Natural killer cell treated with Interleukin-12 subunit alpha and Interleukin-12 subunit beta and Interleukin-15 and Interleukin-18, amount 100 ng/mL, for 72 hours (primary cell): ENCODE data around the gene AGPAT2. TPM values are rescaled to one million over a fixed set of nuclear protein-coding genes. Genes with fewer than 3 reads are reported as not detected.
A peak's percentile ranks its signal among the peaks of the same experiment; 100 is the strongest.

Experiments used
- ATAC-seq, 2 donors: fragments of 150-1000 bp; cut with Tn5 transposase in 1 of 2; sonication (Bioruptor Pico), chemical (Tn5 transposase) in 1 of 2; 2 replicates each; pipeline ENCODE4 v1.10.0; 2021
- DNase-seq: peaks from one replicate; pipeline ENCODE4 v3.0.0; 2022; ENCODE audit warnings: low spot score
- H3K27ac Mint-ChIP-seq, 2 donors: 1 replicate in 1 of 2; 2 replicates in 1 of 2; pipeline ENCODE4 v1.8.0; 2022; ENCODE audit warnings: mixed read lengths in 2 of 2, mild to moderate bottlenecking in 1 of 2, moderate library complexity in 1 of 2
- H3K27me3 Mint-ChIP-seq, 2 donors: 1 replicate in 1 of 2; 2 replicates in 1 of 2; pipeline ENCODE4 v1.8.0; 2022; ENCODE audit warnings: mixed read lengths in 2 of 2
- H3K36me3 Mint-ChIP-seq: one replicate; pipeline ENCODE4 v1.8.0; 2022; ENCODE audit warnings: mixed read lengths
- H3K4me1 Mint-ChIP-seq, 2 donors: 1 replicate in 1 of 2; 2 replicates in 1 of 2; pipeline ENCODE4 v1.8.0; 2022; ENCODE audit warnings: low read depth in 2 of 2, mixed read lengths in 2 of 2, mild to moderate bottlenecking in 1 of 2
- H3K4me3 Mint-ChIP-seq: one replicate; pipeline ENCODE4 v1.8.0; 2022; ENCODE audit warnings: mixed read lengths
- H3K9me3 Mint-ChIP-seq: 2 replicates; pipeline ENCODE4 v1.8.0; 2022; ENCODE audit warnings: mixed read lengths
- total RNA-seq, 2 donors: library from RNA; stranded (reverse); gene quantifications; one replicate each; pipeline ENCODE4 v1.2.3, GENCODE V29; 2022

Gene AGPAT2
- total RNA-seq, 2 donors from 2014 or later: 6.1 to 8.9 TPM

DNA sequence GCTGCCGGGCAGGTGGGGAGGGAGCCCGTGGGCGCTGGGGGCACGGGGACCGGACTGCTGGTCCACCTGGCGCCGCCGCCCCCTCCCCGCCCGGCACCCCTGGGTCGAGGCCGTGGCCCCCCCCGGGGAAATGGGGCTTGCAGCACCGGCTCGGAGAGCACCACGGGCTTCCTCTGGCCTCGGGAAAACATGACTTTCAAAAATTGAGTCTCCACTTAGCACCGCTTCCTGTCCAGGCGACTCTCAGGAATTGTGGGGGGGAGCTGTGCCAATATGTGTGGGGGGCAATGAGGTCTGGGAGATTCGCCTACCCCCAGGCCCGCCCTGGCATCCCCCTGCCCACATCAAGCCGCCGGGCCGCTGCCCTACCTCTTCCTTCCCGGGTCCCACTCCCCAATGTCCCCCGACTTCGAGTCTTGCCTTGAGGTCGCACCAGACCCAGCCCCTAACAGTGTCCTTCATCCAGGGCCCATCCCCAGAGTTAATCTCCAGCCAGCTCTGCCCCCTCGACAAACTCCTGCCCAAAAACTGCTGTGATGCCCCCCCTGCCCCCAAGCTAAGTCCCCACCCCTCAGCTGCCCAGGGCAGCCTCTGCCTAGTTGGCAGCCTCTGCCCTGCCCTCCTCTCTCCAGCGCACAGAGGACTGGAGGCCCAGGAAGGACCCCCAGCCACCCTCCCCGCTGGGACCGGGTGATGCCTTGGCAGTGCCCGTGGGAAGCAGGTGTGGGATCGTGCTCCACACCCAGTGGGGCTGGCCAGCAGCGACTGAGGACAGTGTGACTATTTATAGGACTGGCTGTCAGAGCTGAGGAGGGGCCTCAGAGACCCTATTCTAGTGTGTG, 20.7 kb downstream of the AGPAT2 start:
- DNase-seq: no peak
- H3K27me3 Mint-ChIP-seq: peaks cover 0 to 6% of the 10 kb centered on the region in 2 donors
- H3K4me1 Mint-ChIP-seq: peaks cover 0 to 2% of the 10 kb centered on the region in 2 donors
- H3K36me3 Mint-ChIP-seq: no peaks in the 10 kb centered on the region
- H3K9me3 Mint-ChIP-seq: no peaks in the 10 kb centered on the region
- no peak overlapping the region for H3K27ac Mint-ChIP-seq
- peak overlapping the region; percentile 48 for H3K4me3 Mint-ChIP-seq
- no peak for ATAC-seq

- Mint-ChIP-seq H3K4me3 (no peak overlapping the region), H3K4me1 (peaks cover 0 to 2% of the 10 kb centered on the region in 2 donors), H3K9me3 (no peaks in the 10 kb centered on the region), H3K27me3 (peaks cover 0 to 6% of the 10 kb centered on the region in 2 donors), H3K36me3 (no peaks in the 10 kb centered on the region), H3K27ac (no peak overlapping the region)
- ATAC-seq (peak; percentile 50 to 64), DNase-seq (no peak)
Measured at GRCh38 chr9:136665704-136666371, 21.4 kb downstream of the AGPAT2 start.

GRCh38 chr9:136665111-136665703, 22.1 kb downstream of the AGPAT2 start:
- peak; percentile 37 for ATAC-seq
- H3K27me3 Mint-ChIP-seq: peaks cover 0 to 6% of the 10 kb centered on the region in 2 donors
- no peaks in the 10 kb centered on the region for H3K9me3 Mint-ChIP-seq
- DNase-seq: no peak
- H3K4me1 Mint-ChIP-seq: peaks cover 0 to 2% of the 10 kb centered on the region in 2 donors
- H3K4me3 Mint-ChIP-seq: peak overlapping the region; percentile 60
- H3K36me3 Mint-ChIP-seq: no peaks in the 10 kb centered on the region
- no peak overlapping the region for H3K27ac Mint-ChIP-seq

DNA sequence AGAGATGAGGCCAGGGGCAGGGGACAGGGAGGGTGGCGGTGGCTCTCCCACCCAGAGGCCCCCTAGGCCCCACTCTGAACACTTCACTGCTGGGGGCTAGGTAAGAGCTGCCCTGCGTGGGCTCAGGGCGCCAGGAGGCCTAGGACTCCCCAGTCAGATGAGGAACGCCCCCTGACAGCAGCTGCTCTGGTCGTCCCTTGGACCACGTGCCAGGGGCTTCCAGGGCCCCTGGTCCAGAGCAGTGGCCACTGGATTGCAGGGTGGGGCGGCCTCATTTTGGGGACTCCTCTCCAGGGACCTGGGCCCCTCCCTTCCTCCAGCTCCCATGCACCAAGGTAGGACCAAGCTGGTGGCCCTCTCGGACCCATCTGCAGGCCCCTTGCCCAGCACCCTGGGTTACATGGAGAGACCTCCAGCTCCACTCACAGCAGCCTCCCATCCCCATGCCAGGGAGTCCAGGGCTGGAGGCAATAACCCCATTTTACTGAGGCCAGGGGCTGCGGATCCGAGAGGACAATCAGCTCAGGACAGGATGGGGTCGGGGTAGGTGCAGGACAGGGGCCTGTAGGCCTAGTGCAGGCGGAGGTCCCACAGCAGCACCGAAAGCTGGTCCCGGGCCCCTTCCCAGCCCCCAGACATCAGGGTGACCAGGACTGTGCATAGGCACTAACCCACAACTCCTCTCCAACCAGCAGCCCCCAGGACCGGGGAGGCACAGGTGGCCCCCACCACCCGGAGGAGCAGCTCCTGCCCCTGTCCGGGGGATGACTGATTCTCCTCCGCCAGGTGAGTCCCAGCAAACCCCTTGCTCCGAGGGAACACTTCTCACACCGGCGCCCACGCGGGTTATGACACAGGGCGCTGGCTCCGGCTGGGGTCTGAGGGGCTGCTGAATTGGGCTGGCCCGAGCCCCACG, 23.0 kb downstream of the AGPAT2 start:
- Mint-ChIP-seq H3K27me3 (peaks cover 0 to 6% of the 10 kb centered on the region in 2 donors), H3K4me1 (peaks cover 0 to 2% of the 10 kb centered on the region in 2 donors), H3K27ac (no peak overlapping the region), H3K4me3 (no peak overlapping the region), H3K36me3 (no peaks in the 10 kb centered on the region), H3K9me3 (no peaks in the 10 kb centered on the region)
- DNase-seq (no peak), ATAC-seq (no peak)

DNA sequence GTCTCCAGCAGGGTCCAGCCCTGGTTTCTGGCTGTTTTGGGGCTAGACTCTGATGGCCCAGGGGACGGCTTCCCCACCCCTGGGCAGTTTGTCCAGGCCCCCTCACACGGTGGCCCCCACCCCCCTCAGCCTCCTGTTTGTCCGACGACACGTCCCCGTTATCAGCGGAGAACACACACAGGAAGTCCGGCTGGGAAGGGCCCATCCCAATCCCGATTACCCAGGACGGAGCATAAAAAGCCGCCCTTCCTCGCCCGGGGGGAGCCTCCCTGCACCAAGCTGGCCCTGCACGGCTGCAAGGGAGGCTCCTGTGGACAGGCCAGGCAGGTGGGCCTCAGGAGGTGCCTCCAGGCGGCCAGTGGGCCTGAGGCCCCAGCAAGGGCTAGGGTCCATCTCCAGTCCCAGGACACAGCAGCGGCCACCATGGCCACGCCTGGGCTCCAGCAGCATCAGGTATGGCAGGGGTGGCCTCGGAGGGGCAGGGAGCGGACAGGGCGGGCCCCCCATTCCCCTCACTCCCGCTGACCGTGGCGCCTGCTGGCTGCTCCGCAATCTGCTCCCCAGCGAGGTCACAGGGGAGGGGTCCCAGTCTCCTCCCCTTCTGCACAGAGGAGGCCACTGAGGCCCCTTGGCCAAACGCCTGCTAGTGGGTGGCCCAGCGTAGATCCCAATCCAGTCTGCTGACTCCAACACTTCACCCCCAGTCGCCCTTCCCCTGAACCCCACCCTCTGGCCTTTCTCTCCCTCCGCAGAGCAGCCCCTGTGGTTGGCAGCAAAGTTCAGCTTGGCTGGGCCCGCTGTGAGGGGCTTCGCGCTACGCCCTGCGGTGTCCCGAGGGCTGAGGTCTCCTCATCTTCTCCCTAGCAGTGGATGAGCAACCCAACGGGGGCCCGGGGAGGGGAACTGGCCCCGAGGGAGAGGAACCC, 24.3 kb downstream of the AGPAT2 start, which contains the start of gene EGFL7:
EGFL7 (plus strand) TSS at position 261 of the 926 bp plus-strand sequence. CDS start 5,367 bp downstream, outside the sequence.
- Mint-ChIP-seq H3K27me3 (peaks cover 7 to 11% of the 10 kb centered on the region in 2 donors), H3K4me1 (peaks cover 0 to 1% of the 10 kb centered on the region in 2 donors), H3K27ac (no peak within 1 kb of the TSS), H3K4me3 (no peak within 1 kb of the TSS), H3K9me3 (no peaks in the 10 kb centered on the region), H3K36me3 (no peaks in the 10 kb centered on the region)
- DNase-seq (no peak), ATAC-seq (no peak)

- Mint-ChIP-seq H3K36me3 (no peaks in the 10 kb centered on the region), H3K27ac (no peak overlapping the region), H3K4me1 (peaks cover 0 to 4% of the 10 kb centered on the region in 2 donors), H3K4me3 (no peak overlapping the region), H3K27me3 (peaks cover 12 to 15% of the 10 kb centered on the region in 2 donors), H3K9me3 (no peaks in the 10 kb centered on the region)
- ATAC-seq (no peak), DNase-seq (no peak)
Measured at GRCh38 chr9:136662326-136662655, 25.0 kb downstream of the AGPAT2 start.

GRCh38 chr9:136661641-136662325, 25.5 kb downstream of the AGPAT2 start:
- no peaks in the 10 kb centered on the region for H3K36me3 Mint-ChIP-seq

GRCh38 chr9:136660971-136661550, 26.2 kb downstream of the AGPAT2 start:
- Mint-ChIP-seq H3K27me3 (peaks cover 12 to 15% of the 10 kb centered on the region in 2 donors), H3K4me1 (peaks cover 0 to 4% of the 10 kb centered on the region in 2 donors)
- ATAC-seq: no peak

More at GRCh38 chr9:136661641-136662325, 25.5 kb downstream of the AGPAT2 start:
- no peak for DNase-seq
- no peaks in the 10 kb centered on the region for H3K9me3 Mint-ChIP-seq
- H3K4me1 Mint-ChIP-seq: peaks cover 0 to 4% of the 10 kb centered on the region in 2 donors
- H3K27ac Mint-ChIP-seq: no peak overlapping the region
- no peak overlapping the region for H3K4me3 Mint-ChIP-seq
- no peak for ATAC-seq
- peaks cover 12 to 15% of the 10 kb centered on the region in 2 donors for H3K27me3 Mint-ChIP-seq

GRCh38 chr9:136659861-136660784, 27.1 kb downstream of the AGPAT2 start:
- H3K27me3 Mint-ChIP-seq: peaks cover 12 to 16% of the 10 kb centered on the region in 2 donors
- ATAC-seq: no peak

More at GRCh38 chr9:136660971-136661550, 26.2 kb downstream of the AGPAT2 start:
- no peak overlapping the region for H3K27ac Mint-ChIP-seq
- no peak for DNase-seq
- H3K36me3 Mint-ChIP-seq: no peaks in the 10 kb centered on the region
- no peaks in the 10 kb centered on the region for H3K9me3 Mint-ChIP-seq
- no peak overlapping the region for H3K4me3 Mint-ChIP-seq

DNA sequence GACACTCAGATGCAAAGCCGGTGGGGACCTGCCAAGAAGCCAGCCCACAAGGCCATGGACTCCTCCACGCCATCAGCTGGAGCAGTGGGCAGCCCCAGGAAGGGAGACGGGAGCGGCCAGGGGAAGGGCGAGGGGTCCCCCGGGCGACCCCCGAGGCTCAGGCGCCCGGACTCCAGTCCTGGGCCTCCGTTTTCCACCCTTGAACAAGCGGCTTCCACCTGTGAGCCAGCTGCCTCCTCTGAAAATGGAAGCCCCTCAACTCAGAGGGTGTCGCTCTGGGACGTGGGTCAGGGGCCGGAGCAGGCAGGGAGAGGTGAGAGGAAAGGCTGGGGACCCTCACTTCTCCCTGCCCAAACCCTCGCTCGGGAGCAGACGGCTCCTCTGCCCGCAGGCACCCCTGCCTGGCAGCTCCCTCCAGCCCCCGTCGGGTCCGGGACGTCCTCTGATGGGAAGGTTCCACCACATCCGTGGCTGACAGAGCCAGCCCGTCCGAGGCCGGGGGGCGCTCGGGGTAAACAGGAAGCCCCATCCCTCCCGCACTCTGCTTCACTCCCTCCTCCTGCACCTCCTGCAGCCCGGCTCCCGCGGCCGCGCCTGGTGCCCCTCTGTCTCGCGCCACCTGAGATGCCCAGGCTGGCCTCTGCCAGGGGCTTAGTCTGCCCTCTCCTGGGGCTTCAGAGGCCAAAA, 28.3 kb downstream of the AGPAT2 start:
- ATAC-seq: no peak

More at GRCh38 chr9:136659861-136660784, 27.1 kb downstream of the AGPAT2 start:
- Mint-ChIP-seq H3K27ac (no peak overlapping the region), H3K36me3 (no peaks in the 10 kb centered on the region), H3K4me3 (no peak overlapping the region), H3K9me3 (no peaks in the 10 kb centered on the region), H3K4me1 (peaks cover 0 to 4% of the 10 kb centered on the region in 2 donors)
- no peak for DNase-seq

More for the DNA sequence above, 28.3 kb downstream of the AGPAT2 start:
- H3K27ac Mint-ChIP-seq: no peak overlapping the region
- H3K4me1 Mint-ChIP-seq: peaks cover 0 to 4% of the 10 kb centered on the region in 2 donors
- peaks cover 12% of the 10 kb centered on the region in 2 donors for H3K27me3 Mint-ChIP-seq
- no peaks in the 10 kb centered on the region for H3K9me3 Mint-ChIP-seq
- H3K4me3 Mint-ChIP-seq: no peak overlapping the region
- no peaks in the 10 kb centered on the region for H3K36me3 Mint-ChIP-seq
- DNase-seq: no peak
